HG02885 (cell line): ENCODE measurements around the gene SLC22A14.
"Not testable (repeated sequence)": the region's sequence is repeated elsewhere in the genome, so short reads cannot be mapped to it uniquely, and the experiment has no call there.

Experiments used
- ATAC-seq: cut with Tn5 transposase; IDR thresholded peaks from one replicate; pipeline ENCODE4 v1.9.1; 2021; ENCODE audit warnings: mild to moderate bottlenecking; ENCODE audit not compliant: unreplicated experiment, poor library complexity

Gene SLC22A14

DNA sequence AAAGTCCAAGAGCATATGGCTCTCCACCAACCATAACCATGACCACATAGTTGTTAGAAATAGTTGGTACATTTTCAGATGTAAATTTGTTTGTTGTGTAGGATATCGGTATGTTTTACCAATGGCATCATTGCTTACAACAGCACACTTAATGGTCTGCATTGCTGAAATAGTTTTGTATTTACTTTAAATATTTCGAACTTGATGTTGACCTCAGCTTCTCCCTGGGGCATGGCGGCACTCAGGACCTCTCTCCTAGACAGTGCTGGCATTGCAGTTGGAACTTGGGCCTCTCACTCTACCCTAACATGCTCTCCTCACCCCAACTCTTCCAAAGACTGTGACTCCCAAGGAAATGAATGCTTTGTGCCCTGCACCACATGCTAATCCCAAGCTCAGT is 11.5 kb upstream of the SLC22A14 start:
- no peak for ATAC-seq

DNA sequence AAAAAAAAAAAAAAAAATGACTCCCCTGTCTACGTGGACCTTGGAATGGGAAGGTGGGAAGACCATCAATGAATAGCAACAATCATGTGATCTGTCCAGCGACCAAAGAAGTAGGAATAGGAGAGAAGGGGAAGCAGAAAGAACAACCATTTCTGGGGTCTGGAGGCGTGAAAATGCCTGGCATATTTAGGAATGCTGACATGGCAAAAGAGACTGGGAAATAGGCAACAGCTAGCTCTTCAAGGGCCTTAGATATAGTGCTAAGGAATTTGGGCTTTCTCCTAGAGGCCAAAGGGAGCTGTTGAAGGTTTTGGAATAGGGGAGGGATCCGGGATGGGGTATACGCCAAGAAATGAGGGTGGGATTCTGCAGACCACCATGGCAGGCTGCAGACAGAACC is 10.5 kb upstream of the SLC22A14 start:
- ATAC-seq = no peak

DNA sequence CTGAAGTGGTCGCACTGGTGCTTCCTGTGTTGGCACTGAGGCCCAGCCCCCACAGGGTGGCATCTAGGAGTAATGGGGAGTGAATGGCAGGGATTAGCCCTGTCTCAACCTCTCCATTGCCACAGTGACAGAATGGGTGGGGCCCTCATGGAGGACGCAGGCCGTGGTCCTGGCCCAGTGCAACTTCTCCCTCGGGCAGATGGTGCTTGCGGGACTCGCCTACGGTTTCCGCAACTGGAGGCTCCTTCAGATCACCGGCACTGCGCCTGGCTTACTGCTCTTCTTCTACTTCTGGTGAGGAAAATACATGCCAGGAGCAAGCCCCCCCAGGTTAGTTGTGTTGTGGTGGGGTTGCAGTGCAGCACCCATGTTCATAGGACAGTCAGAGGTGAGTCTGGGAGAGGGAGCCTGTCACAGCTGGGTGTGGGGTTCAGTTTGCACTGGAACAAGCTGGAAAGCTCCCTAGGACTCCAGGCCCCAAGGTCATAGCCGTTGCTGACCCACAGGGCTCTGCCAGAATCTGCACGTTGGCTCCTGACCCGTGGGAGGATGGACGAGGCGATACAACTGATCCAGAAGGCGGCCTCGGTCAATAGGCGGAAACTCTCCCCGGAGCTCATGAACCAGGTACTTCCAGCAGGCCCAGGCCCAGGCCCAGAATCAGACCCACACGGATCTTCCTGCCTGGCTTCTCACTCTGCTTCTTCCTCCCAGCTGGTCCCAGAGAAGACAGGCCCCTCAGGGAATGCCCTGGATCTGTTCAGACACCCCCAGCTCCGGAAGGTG is 7.0 kb upstream of the SLC22A14 start:
- ATAC-seq = no peak

DNA sequence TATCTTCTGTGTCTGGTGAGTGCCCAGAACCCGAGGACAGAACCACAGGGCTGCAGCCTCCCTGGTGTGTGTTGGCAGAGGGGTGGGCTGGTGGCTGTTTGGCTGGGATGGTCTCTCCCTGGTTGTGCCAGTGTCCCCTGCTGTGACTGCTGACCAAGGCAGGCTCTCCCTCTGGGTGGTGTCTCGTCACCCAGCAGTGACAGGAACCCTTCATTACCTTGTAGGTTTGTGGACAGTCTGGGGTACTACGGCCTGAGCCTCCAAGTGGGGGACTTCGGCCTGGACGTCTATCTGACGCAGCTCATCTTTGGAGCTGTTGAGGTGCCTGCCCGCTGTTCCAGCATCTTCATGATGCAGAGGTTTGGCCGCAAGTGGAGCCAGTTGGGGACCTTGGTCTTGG is 6.4 kb upstream of the SLC22A14 start:
- ATAC-seq = no peak

DNA sequence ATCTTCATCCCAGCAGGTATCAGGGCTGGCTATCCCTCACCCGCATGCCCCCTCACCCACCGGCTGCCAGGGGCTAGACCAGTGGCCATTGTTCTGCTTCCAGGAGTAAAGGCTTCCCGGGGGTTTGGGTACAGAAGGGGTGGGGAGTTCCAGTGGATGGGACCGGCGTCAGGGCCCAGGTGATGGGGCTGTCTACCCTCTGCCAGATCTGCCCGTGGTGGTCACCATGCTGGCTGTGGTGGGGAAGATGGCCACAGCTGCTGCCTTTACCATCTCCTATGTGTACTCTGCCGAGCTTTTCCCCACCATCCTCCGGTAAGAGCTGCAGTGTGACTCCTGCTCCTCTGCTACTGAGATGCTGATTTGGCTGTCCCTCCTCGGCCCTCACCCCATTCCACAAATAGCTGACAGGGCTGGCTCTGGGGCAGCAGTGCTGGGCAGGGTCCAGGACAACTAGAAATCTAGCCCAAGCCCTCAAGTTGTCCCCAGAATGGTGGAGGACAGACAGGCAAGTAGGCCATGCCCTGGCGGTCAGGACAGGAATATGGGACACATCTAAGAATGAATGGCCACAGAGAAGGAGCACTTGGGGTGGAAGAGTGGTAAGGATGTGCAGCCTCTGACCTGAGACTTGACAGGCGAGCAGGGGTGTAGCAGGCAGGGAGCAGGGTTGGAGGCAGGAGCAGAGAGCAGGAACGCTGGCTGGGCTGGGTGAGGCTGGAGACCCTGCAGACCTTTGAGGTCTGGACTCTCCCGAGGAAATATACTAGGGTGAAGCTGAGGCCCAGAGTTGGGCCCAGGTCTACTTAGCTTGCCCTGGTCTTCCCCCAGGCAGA is 5.8 kb upstream of the SLC22A14 start:
- no peak for ATAC-seq

DNA sequence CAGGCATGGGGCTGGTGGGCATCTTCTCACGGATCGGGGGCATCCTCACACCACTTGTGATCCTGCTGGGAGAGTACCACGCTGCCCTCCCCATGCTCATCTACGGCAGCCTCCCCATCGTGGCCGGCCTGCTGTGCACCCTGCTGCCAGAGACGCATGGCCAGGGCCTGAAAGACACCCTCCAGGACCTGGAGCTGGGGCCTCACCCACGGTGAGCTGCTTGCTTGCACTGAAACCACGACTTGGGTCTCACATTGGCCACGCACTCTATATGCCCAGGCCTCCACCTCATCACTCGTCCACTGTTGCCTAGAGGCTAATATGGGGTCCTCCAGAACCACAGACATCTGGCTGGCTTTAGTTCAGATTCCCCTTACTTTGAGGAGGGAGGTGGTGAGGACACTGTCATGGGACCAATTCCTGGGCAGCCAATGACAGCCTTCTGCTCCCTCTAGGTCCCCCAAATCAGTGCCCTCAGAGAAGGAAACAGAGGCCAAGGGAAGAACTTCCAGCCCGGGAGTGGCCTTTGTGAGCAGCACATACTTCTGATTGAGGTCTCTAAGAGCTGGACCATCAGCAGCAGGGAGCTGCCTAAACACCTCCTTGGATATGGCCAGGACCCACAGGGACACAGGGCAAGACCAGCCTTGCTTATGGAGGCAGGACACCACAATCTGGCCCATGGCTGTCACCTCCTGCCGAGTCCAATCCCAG is 5.0 kb upstream of the SLC22A14 start:
- no peak for ATAC-seq

DNA sequence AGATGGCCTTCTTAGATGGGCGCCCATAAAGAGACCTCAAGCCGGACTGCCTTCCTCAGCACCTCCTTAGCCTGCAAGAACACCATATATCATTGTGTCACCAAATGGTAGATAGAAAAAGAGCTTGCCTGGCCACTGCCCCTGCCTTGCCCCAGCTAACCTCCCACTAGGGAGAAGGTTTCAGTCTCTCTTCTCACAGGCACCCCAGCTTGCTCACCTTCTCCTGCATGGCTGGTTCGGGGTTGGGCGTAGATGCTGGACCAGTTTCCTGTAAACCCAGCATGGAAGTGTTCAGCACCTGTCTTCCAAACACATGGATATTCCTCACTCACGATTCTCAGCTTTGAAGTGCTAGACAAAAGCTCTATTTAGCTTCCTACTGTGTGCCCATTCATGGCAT is 3.3 kb upstream of the SLC22A14 start:
- ATAC-seq = no peak

DNA sequence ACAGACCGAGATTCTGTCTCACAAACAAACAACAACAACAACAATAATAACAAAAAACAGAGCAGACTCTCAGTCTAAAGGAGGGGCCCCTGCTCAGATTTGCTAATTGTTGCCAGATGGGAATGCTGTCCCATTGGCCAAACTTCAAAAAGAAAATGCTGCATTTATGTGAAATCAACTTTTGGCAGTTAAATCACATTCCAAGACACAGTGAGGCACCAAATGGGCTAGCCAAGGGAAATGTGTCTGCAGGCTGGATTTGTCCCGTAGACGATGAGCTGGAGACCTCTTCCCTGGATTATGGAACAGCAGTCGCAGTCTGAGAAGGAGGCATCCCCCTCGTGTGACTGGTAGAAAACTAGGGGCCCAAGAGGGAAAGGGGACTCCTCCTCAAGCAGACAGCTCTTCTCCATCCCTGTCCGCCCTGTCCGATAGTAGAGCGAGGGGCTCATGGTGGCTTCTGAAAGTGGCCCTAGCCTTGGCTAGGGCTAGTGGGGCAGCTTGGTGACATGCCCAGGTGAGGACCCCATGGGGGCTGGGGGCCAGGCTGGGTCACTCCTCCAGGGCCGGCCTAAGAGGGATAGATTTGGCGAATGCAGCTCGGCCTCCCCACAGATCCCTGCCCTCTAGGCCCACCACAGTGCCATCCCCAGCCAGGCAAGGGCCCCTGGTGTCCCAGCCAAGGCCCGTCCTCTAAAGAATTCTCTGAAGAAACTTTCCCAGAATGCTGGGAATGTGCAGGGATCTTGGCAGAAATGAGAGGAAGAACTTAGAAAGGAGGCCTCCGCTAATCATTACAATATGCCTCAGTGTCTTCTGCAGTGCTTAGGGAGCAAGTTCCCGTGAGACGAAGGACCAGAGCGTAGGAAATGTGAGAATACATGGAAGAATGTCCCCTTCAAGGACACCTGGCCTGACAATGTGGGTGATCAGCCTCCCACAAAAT is 2.0 kb downstream of the SLC22A14 start:
- no peak for ATAC-seq

DNA sequence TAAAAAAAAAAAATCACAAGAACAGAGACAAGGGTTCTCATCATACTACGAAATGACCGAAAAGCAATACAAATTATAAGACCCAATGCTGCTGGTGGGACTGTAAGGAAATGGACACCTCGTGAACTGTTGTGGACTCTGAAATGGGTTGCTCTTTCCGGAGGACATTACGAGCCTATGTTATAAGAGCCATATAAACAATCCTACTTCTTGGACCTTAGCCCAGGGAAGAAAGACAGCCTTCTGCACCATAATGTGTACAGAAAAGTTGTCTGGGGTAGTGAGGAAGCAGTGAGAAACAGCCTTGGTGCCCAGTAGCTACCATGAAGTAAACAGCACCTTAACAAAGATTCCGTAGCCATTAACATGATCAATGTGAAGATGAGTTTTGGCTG is 2.7 kb downstream of the SLC22A14 start:
- no peak for ATAC-seq

DNA sequence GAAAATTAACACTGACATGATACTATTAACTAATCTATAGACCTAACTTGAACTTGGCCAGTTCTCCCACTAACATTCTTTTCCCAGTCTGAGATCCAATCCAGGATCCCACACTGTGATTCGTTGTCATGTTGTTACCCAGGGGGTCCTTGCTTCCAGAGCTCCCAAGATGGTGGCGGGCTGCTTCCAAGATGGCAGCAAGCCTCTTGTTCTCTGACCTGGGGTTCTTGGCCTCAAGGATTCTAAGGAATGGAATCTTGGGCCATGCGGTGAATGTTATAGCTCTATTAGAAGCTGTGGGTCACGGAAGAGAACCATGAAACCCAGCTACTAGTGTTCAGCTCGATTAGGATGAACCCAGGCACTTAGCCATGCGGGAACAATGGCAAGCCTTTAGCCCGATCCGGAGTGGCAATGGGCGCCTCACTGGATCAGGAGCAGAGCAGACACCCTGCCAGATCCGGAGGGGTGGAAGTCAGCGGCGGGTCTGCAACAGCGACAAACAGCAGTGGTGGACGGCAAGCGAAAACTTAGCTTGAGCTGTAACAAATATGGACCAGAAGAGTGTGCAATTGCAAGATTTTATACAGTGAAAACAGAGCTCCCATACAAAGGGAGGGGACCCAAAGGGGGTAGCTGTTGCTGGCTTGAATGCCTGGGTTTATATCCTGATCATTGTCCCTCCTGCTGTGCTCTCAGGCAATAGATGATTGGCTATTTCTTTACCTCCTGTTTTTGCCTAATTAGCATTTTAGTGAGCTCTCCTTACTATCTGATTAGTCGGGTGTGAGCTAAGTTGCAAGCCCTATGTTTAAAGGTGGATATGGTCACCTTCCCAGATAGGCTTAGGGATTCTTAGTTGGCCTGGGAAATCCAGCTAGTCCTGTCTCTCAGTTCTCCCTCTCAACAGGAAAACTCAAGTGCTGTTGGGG is 7.5 kb downstream of the SLC22A14 start:
- not testable (repeated sequence) for ATAC-seq

DNA sequence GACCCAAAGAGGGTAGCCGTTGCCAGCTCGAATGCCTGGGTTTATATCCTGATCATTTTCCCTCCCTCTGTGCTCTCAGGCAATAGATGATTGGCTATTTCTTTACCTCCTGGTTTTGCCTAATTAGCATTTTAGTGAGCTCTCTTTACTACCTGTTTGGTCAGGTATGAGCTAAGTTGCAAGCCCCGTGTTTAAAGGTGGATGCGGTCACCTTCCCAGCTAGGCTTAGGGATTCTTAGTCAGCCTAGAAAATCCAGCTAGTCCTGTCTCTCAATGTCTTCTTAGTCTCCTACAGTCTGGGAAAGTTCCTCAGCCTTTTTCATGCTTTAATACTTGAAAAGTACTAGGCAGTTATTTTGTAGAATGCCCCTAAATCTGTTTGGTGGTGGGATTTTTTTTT is 15.0 kb downstream of the SLC22A14 start:
- ATAC-seq = not testable (repeated sequence)

DNA sequence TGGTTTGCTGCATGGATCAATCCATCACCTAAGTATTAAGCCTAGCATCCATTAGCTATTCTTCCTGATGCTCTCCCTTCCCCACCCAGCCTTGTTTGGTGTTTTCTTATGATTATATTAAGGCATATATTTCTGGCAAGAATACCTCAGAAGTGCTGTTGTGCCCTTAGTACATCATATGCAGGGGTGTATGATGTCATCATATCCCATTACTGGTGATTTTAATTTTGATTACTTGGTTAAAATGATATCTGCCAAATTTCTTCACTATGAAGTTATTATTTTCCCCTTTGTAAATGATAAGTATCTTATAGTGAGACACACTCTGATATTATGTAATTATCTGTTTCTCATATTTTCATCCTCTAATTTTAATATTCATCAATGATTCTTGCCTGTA is 15.4 kb downstream of the SLC22A14 start:
- ATAC-seq = no peak

DNA sequence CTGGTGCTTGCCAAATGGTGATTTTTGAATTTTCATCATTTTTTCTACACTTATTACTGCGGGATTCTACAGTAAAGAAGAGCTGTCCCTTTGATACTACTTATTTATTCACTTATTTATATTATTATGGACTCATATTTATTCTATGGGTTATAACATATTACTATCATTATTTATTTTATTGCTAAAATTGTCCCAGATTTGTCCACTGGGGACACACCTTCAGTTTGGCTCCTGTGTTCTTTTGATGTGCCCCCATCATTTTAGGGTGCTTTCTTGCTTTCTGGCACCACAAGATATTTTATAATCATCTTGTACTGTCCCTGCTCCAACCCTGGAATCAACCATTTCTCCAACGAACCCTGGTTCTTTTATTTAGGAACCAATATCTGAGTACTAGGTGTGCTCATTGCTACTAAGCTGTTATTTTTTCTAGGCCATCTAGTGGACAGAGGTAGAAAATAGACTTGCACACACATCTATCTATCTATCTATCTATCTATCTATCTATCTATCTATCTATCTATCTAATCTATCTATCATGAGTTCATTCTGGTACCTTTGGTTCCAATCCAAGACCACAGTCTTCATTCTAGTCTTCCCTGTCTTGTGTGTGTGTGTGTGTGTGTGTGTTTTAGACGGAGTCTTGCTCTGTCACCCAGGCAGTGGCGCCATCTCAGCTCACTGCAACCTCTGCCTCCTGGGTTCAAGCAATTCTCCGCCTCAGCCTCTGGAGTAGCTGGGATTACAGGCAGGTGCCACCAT is 16.0 kb downstream of the SLC22A14 start:
- peak; percentile 52 for ATAC-seq

DNA sequence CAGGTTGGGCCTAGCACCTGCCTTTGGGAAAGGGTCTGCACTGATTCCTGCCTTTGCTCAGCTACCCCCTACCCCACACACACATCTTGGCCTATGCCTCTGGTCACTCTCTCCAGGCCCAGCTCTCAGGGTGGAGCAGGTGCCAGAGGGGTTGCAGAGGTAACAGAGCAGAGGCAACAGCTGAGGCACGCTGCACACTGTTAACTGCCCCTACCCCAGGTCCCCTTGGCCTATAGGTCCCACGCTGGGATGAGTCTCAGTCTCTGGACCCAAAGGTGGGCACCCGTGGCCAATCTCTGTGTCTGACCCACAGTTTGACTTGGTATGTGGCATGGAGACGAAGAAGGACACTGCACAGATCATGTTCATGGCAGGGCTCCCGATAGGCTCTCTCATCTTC is 24.8 kb downstream of the SLC22A14 start:
- no peak for ATAC-seq

DNA sequence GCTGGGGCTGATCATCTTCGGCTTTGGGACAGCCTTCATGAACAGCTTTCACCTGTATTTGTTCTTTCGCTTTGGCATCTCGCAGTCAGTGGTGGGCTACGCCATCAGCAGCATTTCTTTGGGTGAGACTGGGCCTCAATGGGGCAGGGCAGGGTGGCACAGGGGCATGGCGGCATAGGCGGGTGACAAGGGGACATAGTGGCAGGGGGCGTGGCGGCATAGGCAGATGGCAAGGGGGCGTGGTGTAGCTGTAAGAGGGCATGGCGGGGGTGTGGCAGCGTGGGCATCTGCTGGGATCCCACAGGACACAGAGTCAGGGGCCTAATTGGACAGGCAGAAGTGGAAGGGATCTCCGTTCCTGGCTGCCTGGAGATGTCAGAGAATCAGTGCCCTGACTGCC is 25.5 kb downstream of the SLC22A14 start:
- ATAC-seq = no peak

DNA sequence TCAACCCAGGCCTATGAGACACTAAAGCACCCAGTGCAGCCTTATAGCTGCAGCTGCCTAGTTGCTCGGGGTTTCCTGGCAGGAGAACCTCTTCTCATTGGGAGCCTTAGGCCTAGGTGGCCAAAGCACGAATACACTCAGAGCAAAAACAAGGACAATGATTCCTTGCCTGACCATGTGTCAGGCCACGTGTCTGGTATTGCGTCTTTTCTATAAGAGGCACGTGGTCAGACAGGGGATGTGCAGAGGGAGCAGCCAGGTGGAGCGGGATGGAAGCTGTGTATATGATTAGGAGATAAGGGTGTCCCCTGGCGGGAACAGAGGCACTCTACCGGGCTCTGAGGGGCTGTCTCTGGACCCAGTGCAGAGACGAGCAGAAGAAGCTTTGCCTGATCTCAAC is 26.4 kb downstream of the SLC22A14 start:
- ATAC-seq = no peak

DNA sequence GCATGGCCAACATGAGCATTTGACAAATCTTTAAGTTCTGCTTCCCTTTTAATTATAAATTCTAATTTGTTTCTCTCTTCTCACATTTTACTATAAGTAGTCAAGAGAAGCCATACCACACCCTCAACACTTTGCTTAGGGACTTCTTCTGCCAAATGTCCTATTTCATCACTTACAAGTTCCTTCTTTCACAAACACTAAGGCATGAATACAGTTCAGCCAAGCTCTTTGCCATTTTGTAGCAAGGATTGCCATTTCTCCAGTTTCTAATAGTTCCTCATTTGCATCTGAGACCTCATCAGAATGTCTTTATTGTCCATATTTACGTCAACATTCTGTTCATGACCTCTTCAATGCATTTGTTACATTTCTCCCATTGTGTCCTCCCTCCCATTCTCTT is 29.4 kb downstream of the SLC22A14 start:
- ATAC-seq = no peak

DNA sequence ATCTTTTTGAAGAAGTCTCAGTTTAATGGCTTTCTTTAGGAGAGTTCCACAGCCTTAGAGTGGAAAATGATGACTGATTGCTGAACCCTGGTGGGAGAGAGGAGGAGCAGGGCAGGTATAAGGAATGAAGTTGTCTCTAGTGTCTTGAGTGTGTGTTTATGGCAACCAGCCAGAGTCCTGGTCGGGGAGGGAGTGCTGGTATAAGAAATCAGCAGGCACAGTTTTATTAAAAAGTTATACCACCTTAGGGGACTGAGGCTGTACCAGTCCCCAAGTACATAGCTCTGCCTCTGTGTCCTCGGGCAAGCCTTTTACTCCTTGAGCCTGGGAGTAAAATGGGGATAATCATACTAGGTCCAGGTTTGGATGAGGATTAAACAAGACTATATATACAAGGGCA is 29.8 kb downstream of the SLC22A14 start:
- no peak for ATAC-seq
